ENCODE results near the gene SSH2. TPM values are rescaled to one million over a fixed set of nuclear protein-coding genes. Genes with fewer than 3 reads are reported as not detected.

Gene SSH2
- total and polyA plus RNA-seq, 2 of the 13 experiments (the other 11 are each of a cell fraction or from before 2014, with no cell fraction given), result 6.0 to 6.4 TPM

DNA sequence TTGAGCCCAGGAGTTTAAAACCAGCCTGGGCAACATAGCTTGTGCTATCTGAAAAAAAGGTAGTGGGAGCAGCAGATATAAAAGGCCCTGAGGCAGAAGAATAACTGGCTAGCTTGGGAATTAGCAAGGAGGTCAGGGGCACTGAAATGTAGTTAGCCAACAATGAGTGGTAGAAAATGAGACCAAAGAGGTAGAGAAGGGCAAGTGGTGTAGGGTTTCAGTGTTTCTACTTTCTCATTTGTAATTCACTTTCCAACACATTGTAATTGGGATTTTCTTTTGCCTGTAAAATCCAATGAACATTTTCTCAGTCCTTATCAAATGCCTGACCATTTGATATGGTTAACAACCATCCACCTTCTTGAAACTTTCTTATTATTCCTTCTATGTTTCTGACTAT, 212.2 kb downstream of the SSH2 start:
- Histone ChIP-seq H3K9me3 (ENCODE audit: low read length) (no peaks in the 10 kb centered on the region), H3K4me2 (ENCODE audit: low read depth, low read length) (no peak overlapping the region), H4K20me1 (ENCODE audit: insufficient read depth, low read length) (no peaks in the 10 kb centered on the region), H3K4me1 (ENCODE audit: insufficient read depth, low read length) (peaks cover 9% of the 10 kb centered on the region), H2AFZ (ENCODE audit: low read length) (no peak overlapping the region), H3K27ac (ENCODE audit: extremely low read length, insufficient read depth, low read length) (no peak overlapping the region), H3K9ac (ENCODE audit: insufficient read depth, low read depth, low read length) (no peak overlapping the region), H3K36me3 (replicated peaks in 1 of 2; ENCODE audit: control insufficient read depth in 1 of 2, insufficient read depth in 2 of 2, low read length in 2 of 2) (no peaks in the 10 kb centered on the region), H3K27me3 (ENCODE audit: control insufficient read depth in 1 of 2, insufficient read depth in 2 of 2, low read length in 2 of 2) (no peaks in the 10 kb centered on the region; a peak in 1 of 5 replicates), H3K79me2 (ENCODE audit: insufficient read depth, low read length) (no peaks in the 10 kb centered on the region), H3K4me3 (replicated peaks in 1 of 3; ENCODE audit: insufficient read depth in 1 of 3, low read depth in 2 of 3, low read length in 3 of 3) (no peak overlapping the region)
- no TSS peak for BruUV-seq (replicated peaks)
- TF ChIP-seq DBP (CRISPR knock-in tag; IDR thresholded peaks at IDR 0.05; ENCODE audit: not compliant biosample characterization) (no peak), ZNF761 (CRISPR knock-in tag; conservative IDR thresholded peaks at IDR 0.05) (no peak), CENPT (CRISPR knock-in tag; IDR thresholded peaks at IDR 0.05; ENCODE audit: low read depth) (no peak), CBX5 (CRISPR knock-in tag; IDR thresholded peaks at IDR 0.05; ENCODE audit: borderline replicate concordance) (no peak), TMF1 (CRISPR knock-in tag; IDR thresholded peaks at IDR 0.05; ENCODE audit: low read depth) (no peak), ZNF44 (CRISPR knock-in tag; IDR thresholded peaks at IDR 0.05) (no peak), HIVEP1 (CRISPR knock-in tag; IDR thresholded peaks at IDR 0.05) (no peak), ZNF337 (CRISPR knock-in tag; IDR thresholded peaks at IDR 0.05; ENCODE audit: borderline replicate concordance, low read depth) (no peak), ESRRA (CRISPR knock-in tag; IDR thresholded peaks at IDR 0.05; ENCODE audit: low read depth) (no peak)
- TF ChIP-seq, protein P1, sequence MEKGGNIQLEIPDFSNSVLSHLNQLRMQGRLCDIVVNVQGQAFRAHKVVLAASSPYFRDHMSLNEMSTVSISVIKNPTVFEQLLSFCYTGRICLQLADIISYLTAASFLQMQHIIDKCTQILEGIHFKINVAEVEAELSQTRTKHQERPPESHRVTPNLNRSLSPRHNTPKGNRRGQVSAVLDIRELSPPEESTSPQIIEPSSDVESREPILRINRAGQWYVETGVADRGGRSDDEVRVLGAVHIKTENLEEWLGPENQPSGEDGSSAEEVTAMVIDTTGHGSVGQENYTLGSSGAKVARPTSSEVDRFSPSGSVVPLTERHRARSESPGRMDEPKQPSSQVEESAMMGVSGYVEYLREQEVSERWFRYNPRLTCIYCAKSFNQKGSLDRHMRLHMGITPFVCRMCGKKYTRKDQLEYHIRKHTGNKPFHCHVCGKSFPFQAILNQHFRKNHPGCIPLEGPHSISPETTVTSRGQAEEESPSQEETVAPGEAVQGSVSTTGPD (CRISPR knock-in tag; IDR thresholded peaks at IDR 0.05), result no peak
- TF ChIP-seq, protein P2, sequence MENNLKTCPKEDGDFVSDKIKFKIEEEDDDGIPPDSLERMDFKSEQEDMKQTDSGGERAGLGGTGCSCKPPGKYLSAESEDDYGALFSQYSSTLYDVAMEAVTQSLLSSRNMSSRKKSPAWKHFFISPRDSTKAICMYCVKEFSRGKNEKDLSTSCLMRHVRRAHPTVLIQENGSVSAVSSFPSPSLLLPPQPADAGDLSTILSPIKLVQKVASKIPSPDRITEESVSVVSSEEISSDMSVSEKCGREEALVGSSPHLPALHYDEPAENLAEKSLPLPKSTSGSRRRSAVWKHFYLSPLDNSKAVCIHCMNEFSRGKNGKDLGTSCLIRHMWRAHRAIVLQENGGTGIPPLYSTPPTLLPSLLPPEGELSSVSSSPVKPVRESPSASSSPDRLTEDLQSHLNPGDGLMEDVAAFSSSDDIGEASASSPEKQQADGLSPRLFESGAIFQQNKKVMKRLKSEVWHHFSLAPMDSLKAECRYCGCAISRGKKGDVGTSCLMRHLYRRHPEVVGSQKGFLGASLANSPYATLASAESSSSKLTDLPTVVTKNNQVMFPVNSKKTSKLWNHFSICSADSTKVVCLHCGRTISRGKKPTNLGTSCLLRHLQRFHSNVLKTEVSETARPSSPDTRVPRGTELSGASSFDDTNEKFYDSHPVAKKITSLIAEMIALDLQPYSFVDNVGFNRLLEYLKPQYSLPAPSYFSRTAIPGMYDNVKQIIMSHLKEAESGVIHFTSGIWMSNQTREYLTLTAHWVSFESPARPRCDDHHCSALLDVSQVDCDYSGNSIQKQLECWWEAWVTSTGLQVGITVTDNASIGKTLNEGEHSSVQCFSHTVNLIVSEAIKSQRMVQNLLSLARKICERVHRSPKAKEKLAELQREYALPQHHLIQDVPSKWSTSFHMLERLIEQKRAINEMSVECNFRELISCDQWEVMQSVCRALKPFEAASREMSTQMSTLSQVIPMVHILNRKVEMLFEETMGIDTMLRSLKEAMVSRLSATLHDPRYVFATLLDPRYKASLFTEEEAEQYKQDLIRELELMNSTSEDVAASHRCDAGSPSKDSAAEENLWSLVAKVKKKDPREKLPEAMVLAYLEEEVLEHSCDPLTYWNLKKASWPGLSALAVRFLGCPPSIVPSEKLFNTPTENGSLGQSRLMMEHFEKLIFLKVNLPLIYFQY (CRISPR knock-in tag; IDR thresholded peaks at IDR 0.05; ENCODE audit: borderline replicate concordance), result no peak
- FAIRE-seq, result no peak
- POLR2A ChIA-PET, result no interaction called here
- ATAC-seq, result no peak
- DNase-seq (ENCODE audit: low spot score), result no peak
- CTCF ChIA-PET (ENCODE audit: low intra/inter-chr PET ratio, low total read pairs), result no interaction called here
- intact Hi-C loops (cut with micrococcal nuclease; ENCODE audit: unreplicated experiment), result no loop called here
- in situ Hi-C loops (cut with HindIII; ENCODE audit: extremely low pct_ligation_motif_present, low pct_unique_long_range_greater_than_20kb), result no loop called here

Measured in HepG2 (cell line).